Right lobe of liver (tissue), 6 donors: ENCODE measurements around the gene TIMP2. TPM values are rescaled to one million over a fixed set of nuclear protein-coding genes. Genes with fewer than 3 reads are reported as not detected.
A peak's percentile ranks its signal among the peaks of the same experiment; 100 is the strongest.

Source experiments
- ATAC-seq, 4 donors: fragments of 200-7000 bp; cut with Tn5 transposase; one replicate each; pipeline ENCODE4 v1.9.1; 2020; ENCODE audit warnings: mild to moderate bottlenecking in 4 of 4, moderate library complexity in 4 of 4
- DNase-seq, 3 donors: peaks; one replicate each; pipeline ENCODE4 v3.0.0-alpha.2; 2020
- H3K27ac ChIP-seq, 3 donors: fragments of 200-600 bp; one replicate each; pipeline ENCODE4 v1.8.0; 2022
- H3K27me3 ChIP-seq, 2 donors: fragments of 200-600 bp; one replicate each; pipeline ENCODE4 v1.8.0; 2022
- H3K36me3 ChIP-seq, 4 donors: fragments of 200-600 bp; sonication (generic) in 1 of 4; one replicate each; pipeline versions ENCODE4 v1.5.1 to v1.8.0; 2017 to 2022; ENCODE audit warnings: control low read depth in 1 of 4
- H3K4me1 ChIP-seq, 4 donors: fragments of 200-600 bp; sonication (generic) in 1 of 4; one replicate each; pipeline versions ENCODE4 v1.5.1 to v1.8.0; 2017 to 2022; ENCODE audit warnings: control low read depth in 1 of 4
- H3K4me3 ChIP-seq, 3 donors: fragments of 200-600 bp; one replicate each; pipeline ENCODE4 v1.8.0; 2022
- H3K9me3 ChIP-seq, 4 donors: fragments of 200-600 bp; sonication (generic) in 1 of 4; one replicate each; pipeline versions ENCODE4 v1.5.1 to v1.8.0; 2017 to 2022; ENCODE audit warnings: control low read depth in 1 of 4
- POLR2A ChIP-seq: fragments of 450-650 bp; IDR thresholded peaks from one replicate; pipeline ENCODE4 v1.6.1; 2017; ENCODE audit warnings: antibody characterized with exemption, mild to moderate bottlenecking
- WGBS: methylation state at CpG from one replicate; pipeline ENCODE4 v1.1.6; 2018; ENCODE audit warnings: low coverage, low lambda C conversion rate; ENCODE audit not compliant: insufficient coverage; ENCODE audit errors: missing lambda C conversion rate; 5-methylcytosine and 5-hydroxymethylcytosine counted together
- intact Hi-C, 2 donors: fragments of 100-400 bp; cut with DNase I; formaldehyde crosslinking; loops; one replicate each; pipeline versions ENCODE4 v1.11.2 to v1.14.1; 2022
- total RNA-seq, 6 experiments: library from RNA; depleted of rRNA in 2 of 6; stranded (reverse); fragments of >200 nt in 2 of 6; fragmentation: NEBNext Ultra II Directional in 3 of 6; extraction: Animal tissue kit (Norgen Biotek cat#: 25700) in 3 of 6; gene quantifications; one replicate each; pipeline versions ENCODE4 v1.1.0 to v1.2.4, GENCODE V29; 2016 to 2023
- TF ChIP-seq, protein P1 (sequence below), 4 donors: fragments of 200-600 bp in 3 of 4; fragments of 450-650 bp in 1 of 4; IDR thresholded peaks; one replicate each; pipeline versions ENCODE4 v1.5.1 to v1.8.0; 2016 to 2022; ENCODE audit warnings: antibody characterized with exemption in 4 of 4, mild to moderate bottlenecking in 2 of 4
- donor health status: DM: no; HTN: yes; CAD: no.
- donor health status: DM: no; HTN: no; CAD: no.
- donor health status: DM: no; HTN: no; CAD: no.
- donor health status: DM: no; HTN: yes; CAD: no.
- donor health status: DM: no; HTN: yes; CAD: no.

TIMP2 gene
- total RNA-seq, 6 experiments from 2014 or later: 18.9 to 36.1 (median 26.7) TPM

DNA sequence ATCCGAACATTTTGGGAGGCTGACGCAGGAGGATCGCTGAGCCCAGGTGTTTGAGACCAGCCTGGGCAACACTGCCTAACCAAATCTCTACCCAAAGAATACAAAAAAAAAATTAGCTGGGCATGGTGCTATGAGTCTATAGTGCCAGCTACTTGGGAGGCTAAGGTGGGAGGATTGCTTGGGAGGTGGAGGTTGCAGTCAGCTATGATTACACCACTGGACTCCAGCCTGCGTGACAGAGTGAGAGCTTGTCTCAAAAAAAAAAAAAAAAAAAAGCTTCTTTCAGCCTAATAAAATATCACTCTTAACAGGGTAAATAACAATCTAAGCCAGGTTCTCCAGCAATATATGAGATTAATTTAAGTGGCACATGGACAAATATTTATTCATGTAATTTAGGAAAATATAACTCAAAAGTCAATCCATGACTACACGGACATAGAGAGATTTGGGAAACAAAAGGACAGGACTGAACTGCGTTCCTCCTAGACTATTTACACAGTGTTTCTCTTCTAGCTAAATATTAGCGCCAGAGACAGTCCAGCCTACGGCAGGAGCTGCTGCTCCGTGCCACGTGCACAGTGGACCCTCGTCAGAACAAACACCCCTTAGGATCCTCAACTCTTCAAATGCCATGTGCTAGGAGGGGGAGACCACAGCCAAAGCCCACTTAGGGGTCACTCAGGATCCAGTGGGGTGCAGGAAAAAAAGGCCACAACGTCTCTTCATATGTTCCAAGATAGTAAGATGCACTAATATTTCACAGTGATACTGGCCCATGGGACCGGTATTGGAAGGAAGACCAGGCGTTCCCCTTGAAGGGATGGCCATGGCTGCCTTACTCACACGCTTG lies 93.3 kb downstream of the TIMP2 start:
- peak; percentile 50 to 78 (median 68) for ATAC-seq
- H3K9me3 ChIP-seq: no peaks in the 10 kb centered on the region
- H3K36me3 ChIP-seq: peaks cover 7 to 89% (median 39%) of the 10 kb centered on the region in 4 donors
- WGBS: 73% methylated on average over 11 of the region's 15 CpGs
- H3K27me3 ChIP-seq: no peaks in the 10 kb centered on the region
- intact Hi-C loops: no loop called here
- TF ChIP-seq, protein P1, sequence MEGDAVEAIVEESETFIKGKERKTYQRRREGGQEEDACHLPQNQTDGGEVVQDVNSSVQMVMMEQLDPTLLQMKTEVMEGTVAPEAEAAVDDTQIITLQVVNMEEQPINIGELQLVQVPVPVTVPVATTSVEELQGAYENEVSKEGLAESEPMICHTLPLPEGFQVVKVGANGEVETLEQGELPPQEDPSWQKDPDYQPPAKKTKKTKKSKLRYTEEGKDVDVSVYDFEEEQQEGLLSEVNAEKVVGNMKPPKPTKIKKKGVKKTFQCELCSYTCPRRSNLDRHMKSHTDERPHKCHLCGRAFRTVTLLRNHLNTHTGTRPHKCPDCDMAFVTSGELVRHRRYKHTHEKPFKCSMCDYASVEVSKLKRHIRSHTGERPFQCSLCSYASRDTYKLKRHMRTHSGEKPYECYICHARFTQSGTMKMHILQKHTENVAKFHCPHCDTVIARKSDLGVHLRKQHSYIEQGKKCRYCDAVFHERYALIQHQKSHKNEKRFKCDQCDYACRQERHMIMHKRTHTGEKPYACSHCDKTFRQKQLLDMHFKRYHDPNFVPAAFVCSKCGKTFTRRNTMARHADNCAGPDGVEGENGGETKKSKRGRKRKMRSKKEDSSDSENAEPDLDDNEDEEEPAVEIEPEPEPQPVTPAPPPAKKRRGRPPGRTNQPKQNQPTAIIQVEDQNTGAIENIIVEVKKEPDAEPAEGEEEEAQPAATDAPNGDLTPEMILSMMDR (IDR thresholded peaks at IDR 0.05): no peak
- TF ChIP-seq POLR2A: no peak
- DNase-seq: no peak
- no peaks in the 10 kb centered on the region for H3K4me1 ChIP-seq
- no peak overlapping the region for H3K4me3 ChIP-seq
- H3K27ac ChIP-seq: no peak overlapping the region

- peaks cover 3 to 88% (median 32%) of the 10 kb centered on the region in 4 donors for H3K36me3 ChIP-seq
- H3K4me3 ChIP-seq: no peak overlapping the region
- no peak overlapping the region for H3K27ac ChIP-seq
- intact Hi-C loops: no loop called here
- H3K27me3 ChIP-seq: no peaks in the 10 kb centered on the region
- WGBS: 97% methylated on average over 6 of the region's 6 CpGs
- H3K9me3 ChIP-seq: no peaks in the 10 kb centered on the region
- TF ChIP-seq, protein P1 (IDR thresholded peaks at IDR 0.05): no peak
- TF ChIP-seq POLR2A: no peak
- H3K4me1 ChIP-seq: no peaks in the 10 kb centered on the region
- no peak for ATAC-seq
- DNase-seq: no peak
These were observed 95.7 kb downstream of the TIMP2 start for GRCh38 chr17:78829477-78829876.

GRCh38 chr17:78828470-78829185 lies 96.6 kb downstream of the TIMP2 start:
- DNase-seq (no peak), ATAC-seq (no peak)
- TF ChIP-seq POLR2A: no peak
- TF ChIP-seq, protein P1 (IDR thresholded peaks at IDR 0.05): no peak
- H3K9me3 ChIP-seq: no peaks in the 10 kb centered on the region
- intact Hi-C loops: no loop called here
- no peak overlapping the region for H3K4me3 ChIP-seq
- H3K4me1 ChIP-seq: no peaks in the 10 kb centered on the region
- no peak overlapping the region for H3K27ac ChIP-seq
- WGBS: 92% methylated on average over 11 of the region's 14 CpGs
- no peaks in the 10 kb centered on the region for H3K27me3 ChIP-seq
- H3K36me3 ChIP-seq: peaks cover 0 to 84% (median 31%) of the 10 kb centered on the region in 4 donors

DNA sequence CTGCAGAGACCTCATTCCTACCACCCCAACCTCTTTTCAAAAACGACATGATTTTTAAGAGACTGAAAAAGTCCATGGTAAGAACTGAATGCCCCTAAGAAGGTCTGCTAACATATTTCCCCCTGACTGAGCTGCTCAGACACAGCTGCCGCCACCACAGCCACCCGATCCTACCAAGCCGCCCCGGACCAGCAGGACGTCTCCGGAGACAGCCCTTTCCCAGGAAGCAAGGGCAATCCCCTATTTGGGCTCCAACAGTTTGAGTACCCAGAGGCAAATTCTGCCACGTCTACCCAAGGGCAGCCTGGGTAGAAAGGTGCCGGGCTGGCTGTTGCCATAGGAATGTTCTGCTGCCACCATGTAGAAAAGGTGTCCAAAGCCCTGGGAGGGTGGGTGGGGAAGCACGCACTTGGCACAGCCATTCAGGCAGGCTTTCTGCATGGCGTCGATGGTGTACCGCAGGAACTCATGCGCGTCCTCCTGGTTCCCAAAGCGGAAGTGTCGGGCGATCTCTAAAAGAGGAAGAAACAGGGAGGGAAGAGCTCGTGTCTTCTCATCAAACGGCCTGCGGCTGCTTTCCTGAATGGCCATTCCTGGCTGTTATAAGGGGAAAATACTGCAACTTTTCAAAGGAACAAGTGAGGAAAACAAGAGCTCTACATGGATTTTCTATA lies 98.2 kb downstream of the TIMP2 start:
- Histone ChIP-seq H3K36me3 (peaks cover 0 to 82% (median 29%) of the 10 kb centered on the region in 4 donors), H3K4me3 (no peak overlapping the region), H3K27me3 (no peaks in the 10 kb centered on the region), H3K4me1 (no peaks in the 10 kb centered on the region), H3K9me3 (no peaks in the 10 kb centered on the region), H3K27ac (no peak overlapping the region)
- DNase-seq (no peak), ATAC-seq (peak in 3 of 4 donors; percentile 14 to 53 (median 40))
- WGBS: 76% methylated on average over 17 of the region's 21 CpGs
- intact Hi-C loops: no loop called here
- TF ChIP-seq, protein P1 (IDR thresholded peaks at IDR 0.05): no peak
- no peak for TF ChIP-seq POLR2A
